GM12878 (cell line): Measurements from ENCODE around the gene FDX2. TPM values are rescaled to one million over a fixed set of nuclear protein-coding genes. Genes with fewer than 3 reads are reported as not detected.

ENCODE experiments used
- ASH2L ChIP-seq: fragments of 300-600, 200-600 bp; sonication (generic); IDR thresholded peaks from 2 replicates; pipeline ENCODE4 v1.6.1; 2017; ENCODE audit warnings: low read depth, mild to moderate bottlenecking, borderline replicate concordance
- ATF7 ChIP-seq: fragments of 450-650 bp; IDR thresholded peaks from 2 replicates; pipeline ENCODE4 v1.6.1; 2016; ENCODE audit warnings: low read depth, mild to moderate bottlenecking
- CBX3 ChIP-seq: fragments of 200-600 bp; sonication (generic); IDR thresholded peaks from 2 replicates; pipeline ENCODE4 v1.6.1; 2016; ENCODE audit warnings: low read depth, borderline replicate concordance
- CHD2 ChIP-seq: IDR thresholded peaks from 2 replicates; pipeline ENCODE4 v1.6.1; 2011; ENCODE audit warnings: low read depth, low read length, improper control_type of control experiment, borderline replicate concordance
- EP300 ChIP-seq, 2 experiments: fragments of 150-350 bp in 1 of 2; IDR thresholded peaks; 2 replicates each; pipeline ENCODE4 v1.6.1; 2011 to 2012; ENCODE audit warnings: low read depth in 2 of 2, low read length in 2 of 2, borderline replicate concordance in 1 of 2, improper control_type of control experiment in 1 of 2, inconsistent platforms in 1 of 2; ENCODE audit not compliant: control insufficient read depth in 1 of 2
- IKZF1 ChIP-seq: fragments of 450-650 bp; conservative IDR thresholded peaks from 2 replicates; pipeline ENCODE4 v1.6.1; 2017; ENCODE audit warnings: antibody characterized with exemption, mild to moderate bottlenecking
- NR2C1 ChIP-seq: fragments of 450-650 bp; IDR thresholded peaks from 2 replicates; pipeline ENCODE4 v1.6.1; 2017; ENCODE audit warnings: antibody characterized with exemption, mild to moderate bottlenecking, moderate library complexity
- PAX5 ChIP-seq: IDR thresholded peaks from 2 replicates; pipeline ENCODE4 v1.6.1; 2011; ENCODE audit warnings: low read depth, low read length, borderline replicate concordance
- PBX3 ChIP-seq: IDR thresholded peaks from 2 replicates; pipeline ENCODE4 v1.6.1; 2011; ENCODE audit warnings: mild to moderate bottlenecking, low read depth, low read length, moderate library complexity; ENCODE audit not compliant: insufficient replicate concordance
- PML ChIP-seq: IDR thresholded peaks from 2 replicates; pipeline ENCODE4 v1.6.1; 2012; ENCODE audit warnings: low read length, inconsistent platforms
- SP1 ChIP-seq: IDR thresholded peaks from one replicate; pipeline ENCODE4 v1.6.1; 2011; ENCODE audit warnings: low read depth, low read length
- ZNF207 ChIP-seq: fragments of 450-650 bp; IDR thresholded peaks from 2 replicates; pipeline ENCODE4 v1.6.1; 2014; ENCODE audit warnings: antibody characterized with exemption, mild to moderate bottlenecking, borderline replicate concordance
- polyA plus RNA-seq, 11 experiments: library from polyadenylated mRNA; depleted of rRNA in 4 of 11; unstranded in 6 of 11; stranded (reverse) in 5 of 11; fragments of >200 nt; fragmentation: Nextera tagmentation in 4 of 11; fragmentation: Illumina TruSeq in 1 of 11; extraction: Ambion mirVana in 4 of 11; extraction: Trizol in 1 of 11; gene quantifications; 1 replicate in 1 of 11; 2 replicates in 10 of 11; pipeline versions ENCODE4 v1.2.1 to v1.2.3, GENCODE V29; 2011 to 2016; ENCODE audit warnings: inconsistent platforms in 2 of 11, missing spikeins in 2 of 11, low read depth in 1 of 11
- total RNA-seq, 4 experiments: library from RNA; depleted of rRNA in 3 of 4; stranded (reverse); fragments of >200 nt in 3 of 4; fragmentation: Illumina TruSeq in 1 of 4; extraction: Trizol in 1 of 4; gene quantifications; 2 replicates each; pipeline versions ENCODE4 v1.2.1 to v1.2.3, GENCODE V29; 2013 to 2021
- TF ChIP-seq, protein P1 (sequence below): fragments of 450-650 bp; IDR thresholded peaks from 2 replicates; pipeline ENCODE4 v1.6.1; 2017; ENCODE audit warnings: mild to moderate bottlenecking, moderate library complexity
- TF ChIP-seq, protein P2 (sequence below): fragments of 450-650 bp; formaldehyde crosslinking; IDR thresholded peaks from 2 replicates; pipeline ENCODE4 v1.4.0; 2022; ENCODE audit warnings: mild to moderate bottlenecking, moderate library complexity
- TF ChIP-seq, protein P3 (sequence below): fragments of 450-650 bp; IDR thresholded peaks from 2 replicates; pipeline ENCODE4 v1.6.1; 2014; ENCODE audit warnings: mild to moderate bottlenecking
- TF ChIP-seq, protein P4 (sequence below): fragments of 450-650 bp; formaldehyde crosslinking; IDR thresholded peaks from 2 replicates; pipeline ENCODE4 v1.4.0; 2020; ENCODE audit warnings: mild to moderate bottlenecking, moderate library complexity

FDX2 gene
- total and polyA plus RNA-seq, 10 of the 15 experiments (the other 5 are each of a cell fraction or from before 2014, with no cell fraction given): 1.4 to 50.4 (median 24.7) TPM

- TF ChIP-seq, protein P1, sequence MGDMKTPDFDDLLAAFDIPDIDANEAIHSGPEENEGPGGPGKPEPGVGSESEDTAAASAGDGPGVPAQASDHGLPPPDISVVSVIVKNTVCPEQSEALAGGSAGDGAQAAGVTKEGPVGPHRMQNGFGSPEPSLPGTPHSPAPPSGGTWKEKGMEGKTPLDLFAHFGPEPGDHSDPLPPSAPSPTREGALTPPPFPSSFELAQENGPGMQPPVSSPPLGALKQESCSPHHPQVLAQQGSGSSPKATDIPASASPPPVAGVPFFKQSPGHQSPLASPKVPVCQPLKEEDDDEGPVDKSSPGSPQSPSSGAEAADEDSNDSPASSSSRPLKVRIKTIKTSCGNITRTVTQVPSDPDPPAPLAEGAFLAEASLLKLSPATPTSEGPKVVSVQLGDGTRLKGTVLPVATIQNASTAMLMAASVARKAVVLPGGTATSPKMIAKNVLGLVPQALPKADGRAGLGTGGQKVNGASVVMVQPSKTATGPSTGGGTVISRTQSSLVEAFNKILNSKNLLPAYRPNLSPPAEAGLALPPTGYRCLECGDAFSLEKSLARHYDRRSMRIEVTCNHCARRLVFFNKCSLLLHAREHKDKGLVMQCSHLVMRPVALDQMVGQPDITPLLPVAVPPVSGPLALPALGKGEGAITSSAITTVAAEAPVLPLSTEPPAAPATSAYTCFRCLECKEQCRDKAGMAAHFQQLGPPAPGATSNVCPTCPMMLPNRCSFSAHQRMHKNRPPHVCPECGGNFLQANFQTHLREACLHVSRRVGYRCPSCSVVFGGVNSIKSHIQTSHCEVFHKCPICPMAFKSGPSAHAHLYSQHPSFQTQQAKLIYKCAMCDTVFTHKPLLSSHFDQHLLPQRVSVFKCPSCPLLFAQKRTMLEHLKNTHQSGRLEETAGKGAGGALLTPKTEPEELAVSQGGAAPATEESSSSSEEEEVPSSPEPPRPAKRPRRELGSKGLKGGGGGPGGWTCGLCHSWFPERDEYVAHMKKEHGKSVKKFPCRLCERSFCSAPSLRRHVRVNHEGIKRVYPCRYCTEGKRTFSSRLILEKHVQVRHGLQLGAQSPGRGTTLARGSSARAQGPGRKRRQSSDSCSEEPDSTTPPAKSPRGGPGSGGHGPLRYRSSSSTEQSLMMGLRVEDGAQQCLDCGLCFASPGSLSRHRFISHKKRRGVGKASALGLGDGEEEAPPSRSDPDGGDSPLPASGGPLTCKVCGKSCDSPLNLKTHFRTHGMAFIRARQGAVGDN: no peak
- TF ChIP-seq EP300 (IDR thresholded peaks at IDR 0.05; ENCODE audit: borderline replicate concordance in 1 of 2, control insufficient read depth in 1 of 2, low read depth in 2 of 2, low read length in 2 of 2) (0 out of 4 replicates have a peak, but pooled peaks of 1 of the 2 experiments have one; percentile 63), SP1 (peak; percentile 36), CBX3 (no peak), PBX3 (peak; percentile 67), PML (no peak), NR2C1 (0 out of 2 replicates have a peak, but pooled peaks have one; percentile 30), ZNF207 (no peak; the same call in 1 of the 2 replicates), IKZF1 (peak; percentile 93), ATF7 (no peak; the same call in 1 of the 2 replicates), ASH2L (no peak), CHD2 (no peak), PAX5 (0 out of 2 replicates have a peak, but pooled peaks have one; percentile 59)
- TF ChIP-seq, protein P2, sequence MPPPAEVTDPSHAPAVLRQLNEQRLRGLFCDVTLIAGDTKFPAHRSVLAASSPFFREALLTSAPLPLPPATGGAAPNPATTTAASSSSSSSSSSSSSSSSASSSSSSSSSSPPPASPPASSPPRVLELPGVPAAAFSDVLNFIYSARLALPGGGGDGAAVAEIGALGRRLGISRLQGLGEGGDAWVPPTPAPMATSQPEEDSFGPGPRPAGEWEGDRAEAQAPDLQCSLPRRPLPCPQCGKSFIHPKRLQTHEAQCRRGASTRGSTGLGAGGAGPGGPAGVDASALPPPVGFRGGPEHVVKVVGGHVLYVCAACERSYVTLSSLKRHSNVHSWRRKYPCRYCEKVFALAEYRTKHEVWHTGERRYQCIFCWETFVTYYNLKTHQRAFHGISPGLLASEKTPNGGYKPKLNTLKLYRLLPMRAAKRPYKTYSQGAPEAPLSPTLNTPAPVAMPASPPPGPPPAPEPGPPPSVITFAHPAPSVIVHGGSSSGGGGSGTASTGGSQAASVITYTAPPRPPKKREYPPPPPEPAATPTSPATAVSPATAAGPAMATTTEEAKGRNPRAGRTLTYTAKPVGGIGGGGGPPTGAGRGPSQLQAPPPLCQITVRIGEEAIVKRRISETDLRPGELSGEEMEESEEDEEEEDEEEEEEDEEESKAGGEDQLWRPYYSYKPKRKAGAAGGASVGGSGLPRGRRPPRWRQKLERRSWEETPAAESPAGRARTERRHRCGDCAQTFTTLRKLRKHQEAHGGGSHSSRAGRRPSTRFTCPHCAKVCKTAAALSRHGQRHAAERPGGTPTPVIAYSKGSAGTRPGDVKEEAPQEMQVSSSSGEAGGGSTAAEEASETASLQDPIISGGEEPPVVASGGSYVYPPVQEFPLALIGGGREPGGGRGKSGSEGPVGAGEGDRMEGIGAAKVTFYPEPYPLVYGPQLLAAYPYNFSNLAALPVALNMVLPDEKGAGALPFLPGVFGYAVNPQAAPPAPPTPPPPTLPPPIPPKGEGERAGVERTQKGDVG (CRISPR knock-in tag): no peak
- TF ChIP-seq, protein P3, sequence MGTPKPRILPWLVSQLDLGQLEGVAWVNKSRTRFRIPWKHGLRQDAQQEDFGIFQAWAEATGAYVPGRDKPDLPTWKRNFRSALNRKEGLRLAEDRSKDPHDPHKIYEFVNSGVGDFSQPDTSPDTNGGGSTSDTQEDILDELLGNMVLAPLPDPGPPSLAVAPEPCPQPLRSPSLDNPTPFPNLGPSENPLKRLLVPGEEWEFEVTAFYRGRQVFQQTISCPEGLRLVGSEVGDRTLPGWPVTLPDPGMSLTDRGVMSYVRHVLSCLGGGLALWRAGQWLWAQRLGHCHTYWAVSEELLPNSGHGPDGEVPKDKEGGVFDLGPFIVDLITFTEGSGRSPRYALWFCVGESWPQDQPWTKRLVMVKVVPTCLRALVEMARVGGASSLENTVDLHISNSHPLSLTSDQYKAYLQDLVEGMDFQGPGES: no peak
- TF ChIP-seq, protein P4, sequence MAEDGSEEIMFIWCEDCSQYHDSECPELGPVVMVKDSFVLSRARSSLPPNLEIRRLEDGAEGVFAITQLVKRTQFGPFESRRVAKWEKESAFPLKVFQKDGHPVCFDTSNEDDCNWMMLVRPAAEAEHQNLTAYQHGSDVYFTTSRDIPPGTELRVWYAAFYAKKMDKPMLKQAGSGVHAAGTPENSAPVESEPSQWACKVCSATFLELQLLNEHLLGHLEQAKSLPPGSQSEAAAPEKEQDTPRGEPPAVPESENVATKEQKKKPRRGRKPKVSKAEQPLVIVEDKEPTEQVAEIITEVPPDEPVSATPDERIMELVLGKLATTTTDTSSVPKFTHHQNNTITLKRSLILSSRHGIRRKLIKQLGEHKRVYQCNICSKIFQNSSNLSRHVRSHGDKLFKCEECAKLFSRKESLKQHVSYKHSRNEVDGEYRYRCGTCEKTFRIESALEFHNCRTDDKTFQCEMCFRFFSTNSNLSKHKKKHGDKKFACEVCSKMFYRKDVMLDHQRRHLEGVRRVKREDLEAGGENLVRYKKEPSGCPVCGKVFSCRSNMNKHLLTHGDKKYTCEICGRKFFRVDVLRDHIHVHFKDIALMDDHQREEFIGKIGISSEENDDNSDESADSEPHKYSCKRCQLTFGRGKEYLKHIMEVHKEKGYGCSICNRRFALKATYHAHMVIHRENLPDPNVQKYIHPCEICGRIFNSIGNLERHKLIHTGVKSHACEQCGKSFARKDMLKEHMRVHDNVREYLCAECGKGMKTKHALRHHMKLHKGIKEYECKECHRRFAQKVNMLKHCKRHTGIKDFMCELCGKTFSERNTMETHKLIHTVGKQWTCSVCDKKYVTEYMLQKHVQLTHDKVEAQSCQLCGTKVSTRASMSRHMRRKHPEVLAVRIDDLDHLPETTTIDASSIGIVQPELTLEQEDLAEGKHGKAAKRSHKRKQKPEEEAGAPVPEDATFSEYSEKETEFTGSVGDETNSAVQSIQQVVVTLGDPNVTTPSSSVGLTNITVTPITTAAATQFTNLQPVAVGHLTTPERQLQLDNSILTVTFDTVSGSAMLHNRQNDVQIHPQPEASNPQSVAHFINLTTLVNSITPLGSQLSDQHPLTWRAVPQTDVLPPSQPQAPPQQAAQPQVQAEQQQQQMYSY (CRISPR knock-in tag): peak; percentile 22; the same call in 1 of the 2 replicates
Measured at GRCh38 chr19:10271543-10272086, 44.2 kb downstream of the FDX2 start (continued).
